ENCODE data around the gene PSME2.

Gene PSME2

GRCh38 chr14:24179294-24179960 is 33.0 kb upstream of the PSME2 start:
- no peak for DNase-seq

GRCh38 chr14:24178399-24179178 is 32.2 kb upstream of the PSME2 start:
- DNase-seq: no peak

GRCh38 chr14:24177891-24178290 is 31.5 kb upstream of the PSME2 start:
- no peak for DNase-seq

- DNase-seq: no peak
These were observed 30.8 kb upstream of the PSME2 start for GRCh38 chr14:24177041-24177825.

GRCh38 chr14:24176599-24176998 is 30.2 kb upstream of the PSME2 start:
- DNase-seq: no peak

GRCh38 chr14:24172871-24173281 is 26.5 kb upstream of the PSME2 start:
- DNase-seq: no peak

- DNase-seq: no peak
These were observed 26.0 kb upstream of the PSME2 start for GRCh38 chr14:24172261-24172860.

- peak; percentile 87 for DNase-seq
These were observed 25.2 kb upstream of the PSME2 start, which contains the start of gene REC8 for GRCh38 chr14:24171422-24172260. Gene REC8 (plus strand): TSS chr14:24172080. CDS start chr14:24172553, 473 bp downstream.

- no peak for DNase-seq
These were observed 21.2 kb upstream of the PSME2 start for GRCh38 chr14:24167469-24168114.

GRCh38 chr14:24165785-24166184 is 19.4 kb upstream of the PSME2 start:
- no peak for DNase-seq

- no peak for DNase-seq
These were observed 18.1 kb upstream of the PSME2 start for GRCh38 chr14:24164518-24164991.

- DNase-seq: no peak
These were observed 15.7 kb upstream of the PSME2 start for GRCh38 chr14:24162093-24162492.

- peak; percentile 96 for DNase-seq
These were observed 14.7 kb upstream of the PSME2 start, which contains the start of gene IRF9 for GRCh38 chr14:24160850-24161804. Gene IRF9 (plus strand): TSS chr14:24161265. CDS start chr14:24162145, 880 bp downstream.

GRCh38 chr14:24160499-24160849 is 14.1 kb upstream of the PSME2 start:
- no peak for DNase-seq

GRCh38 chr14:24159777-24160498 is 13.5 kb upstream of the PSME2 start:
- no peak for DNase-seq

GRCh38 chr14:24157331-24157730 is 10.9 kb upstream of the PSME2 start:
- DNase-seq: no peak

GRCh38 chr14:24156840-24157239 is 10.4 kb upstream of the PSME2 start:
- no peak for DNase-seq

GRCh38 chr14:24155100-24155499 is 8.7 kb upstream of the PSME2 start:
- no peak for DNase-seq

GRCh38 chr14:24151404-24152080 is 5.1 kb upstream of the PSME2 start:
- DNase-seq: no peak

Data from CD4-positive, alpha-beta T cell treated with Interferon gamma for 1 hour (primary cell).